ENCODE data around the gene RBP3. TPM values are rescaled to one million over a fixed set of nuclear protein-coding genes. Genes with fewer than 3 reads are reported as not detected.

The RBP3 gene
- total and polyA plus RNA-seq, 2 experiments from 2014 or later: 0.53 to 1.3 TPM

GRCh38 chr10:47400251-47400650 lies 52.1 kb downstream of the RBP3 start:
- H3K27ac ChIP-seq: no peak overlapping the region
- H4K20me1 ChIP-seq (ENCODE audit: insufficient read depth, poor library complexity, severe bottlenecking): no peaks in the 10 kb centered on the region
- no peaks in the 10 kb centered on the region for H3K36me3 ChIP-seq (replicated peaks; ENCODE audit: insufficient read depth, low read depth)
- TF ChIP-seq EZH2 (IDR thresholded peaks at IDR 0.05; ENCODE audit: borderline replicate concordance): no peak
- TF ChIP-seq CTCF (IDR thresholded peaks at IDR 0.05; ENCODE audit: poor library complexity): no peak
- no peak for TF ChIP-seq EZH2phosphoT487 (IDR thresholded peaks at IDR 0.05; ENCODE audit: low read depth, severe bottlenecking, unreplicated experiment)
- no peak overlapping the region for H3K4me2 ChIP-seq
- no peaks in the 10 kb centered on the region for H3K79me2 ChIP-seq
- H3K9me2 ChIP-seq (replicated peaks; ENCODE audit: insufficient read depth): no peaks in the 10 kb centered on the region
- DNase-seq (ENCODE audit: low spot score): no peak
- no peak overlapping the region for H2AFZ ChIP-seq
- H3K4me3 ChIP-seq: no peak overlapping the region
- peaks cover 22% of the 10 kb centered on the region for H3K4me1 ChIP-seq (ENCODE audit: insufficient read depth)
- WGBS (ENCODE audit: low lambda C conversion rate, missing lambda C conversion rate): 96% methylated on average over 2 of the region's 2 CpGs
- no peaks in the 10 kb centered on the region for H3K27me3 ChIP-seq
- H3K9me3 ChIP-seq (ENCODE audit: low read depth): no peaks in the 10 kb centered on the region

GRCh38 chr10:47400786-47401185 lies 52.6 kb downstream of the RBP3 start:
- H3K4me1 ChIP-seq (ENCODE audit: insufficient read depth): peaks cover 22% of the 10 kb centered on the region

GRCh38 chr10:47401210-47401609 lies 53.0 kb downstream of the RBP3 start:
- H3K4me1 ChIP-seq (ENCODE audit: insufficient read depth): peaks cover 22% of the 10 kb centered on the region
- WGBS (ENCODE audit: low lambda C conversion rate, missing lambda C conversion rate): 98% methylated on average over 4 of the region's 4 CpGs
- H3K4me2 ChIP-seq: no peak overlapping the region
- no peak overlapping the region for H2AFZ ChIP-seq
- no peak overlapping the region for H3K4me3 ChIP-seq
- H4K20me1 ChIP-seq (ENCODE audit: insufficient read depth, poor library complexity, severe bottlenecking): no peaks in the 10 kb centered on the region
- no peaks in the 10 kb centered on the region for H3K9me3 ChIP-seq (ENCODE audit: low read depth)
- no peaks in the 10 kb centered on the region for H3K79me2 ChIP-seq
- no peaks in the 10 kb centered on the region for H3K36me3 ChIP-seq (replicated peaks; ENCODE audit: insufficient read depth, low read depth)
- TF ChIP-seq EZH2 (IDR thresholded peaks at IDR 0.05; ENCODE audit: borderline replicate concordance): no peak
- TF ChIP-seq EZH2phosphoT487 (IDR thresholded peaks at IDR 0.05; ENCODE audit: low read depth, severe bottlenecking, unreplicated experiment): no peak
- TF ChIP-seq CTCF (IDR thresholded peaks at IDR 0.05; ENCODE audit: poor library complexity): no peak
- H3K9me2 ChIP-seq (replicated peaks; ENCODE audit: insufficient read depth): no peaks in the 10 kb centered on the region
- H3K27ac ChIP-seq: no peak overlapping the region
- no peaks in the 10 kb centered on the region for H3K27me3 ChIP-seq
- DNase-seq (ENCODE audit: low spot score): no peak

More at GRCh38 chr10:47400786-47401185, 52.6 kb downstream of the RBP3 start:
- H3K9me2 ChIP-seq (replicated peaks; ENCODE audit: insufficient read depth): no peaks in the 10 kb centered on the region
- H2AFZ ChIP-seq: no peak overlapping the region
- 92% methylated on average over 3 of the region's 3 CpGs for WGBS (ENCODE audit: low lambda C conversion rate, missing lambda C conversion rate)
- H3K9me3 ChIP-seq (ENCODE audit: low read depth): no peaks in the 10 kb centered on the region
- no peaks in the 10 kb centered on the region for H4K20me1 ChIP-seq (ENCODE audit: insufficient read depth, poor library complexity, severe bottlenecking)
- no peak overlapping the region for H3K27ac ChIP-seq
- TF ChIP-seq EZH2 (IDR thresholded peaks at IDR 0.05; ENCODE audit: borderline replicate concordance) (no peak), EZH2phosphoT487 (IDR thresholded peaks at IDR 0.05; ENCODE audit: low read depth, severe bottlenecking, unreplicated experiment) (no peak), CTCF (IDR thresholded peaks at IDR 0.05; ENCODE audit: poor library complexity) (no peak)
- no peaks in the 10 kb centered on the region for H3K36me3 ChIP-seq (replicated peaks; ENCODE audit: insufficient read depth, low read depth)
- DNase-seq (ENCODE audit: low spot score): no peak
- H3K4me2 ChIP-seq: no peak overlapping the region
- H3K79me2 ChIP-seq: no peaks in the 10 kb centered on the region
- H3K27me3 ChIP-seq: no peaks in the 10 kb centered on the region
- H3K4me3 ChIP-seq: no peak overlapping the region

Data from hepatocyte (in vitro differentiated cells).